OCI-LY1 (cell line): ENCODE results near the gene SERPINE1.

Experiments
- H2AFZ ChIP-seq: fragments of 200-600 bp; sonication (generic), shearing (Covaris generic); 2 replicates; pipeline ENCODE4 v1.6.0; 2014; ENCODE audit warnings: antibody characterized with exemption, mild to moderate bottlenecking, low read length
- H3F3A ChIP-seq: fragments of 200-600 bp; sonication (generic), shearing (Covaris generic); 2 replicates; pipeline ENCODE4 v1.6.0; 2014; ENCODE audit warnings: mild to moderate bottlenecking, antibody characterized with exemption, low read length, moderate library complexity; ENCODE audit not compliant: insufficient read depth
- H3K27ac ChIP-seq: fragments of 200-600 bp; sonication (generic); 2 replicates; pipeline ENCODE4 v1.5.1; 2014; ENCODE audit warnings: low read length, mixed run types, mild to moderate bottlenecking, low read depth; ENCODE audit not compliant: poor library complexity, severe bottlenecking
- H3K27me3 ChIP-seq: fragments of 200-600 bp; sonication (generic); 2 replicates; pipeline ENCODE4 v1.6.0; 2014; ENCODE audit warnings: antibody characterized with exemption, mild to moderate bottlenecking, low read length, moderate library complexity; ENCODE audit not compliant: insufficient read depth
- H3K36me3 ChIP-seq: fragments of 200-600 bp; sonication (generic); 2 replicates; pipeline ENCODE4 v1.6.1; 2014; ENCODE audit warnings: mild to moderate bottlenecking, antibody characterized with exemption, low read length, moderate library complexity, mixed read lengths; ENCODE audit not compliant: insufficient read depth
- H3K4me1 ChIP-seq: fragments of 200-600 bp; sonication (generic); 2 replicates; pipeline ENCODE4 v1.5.1; 2014; ENCODE audit warnings: mild to moderate bottlenecking, low read length, moderate library complexity; ENCODE audit not compliant: insufficient read depth, severe bottlenecking
- H3K4me2 ChIP-seq: fragments of 200-600 bp; sonication (generic), shearing (Covaris generic); 2 replicates; pipeline ENCODE4 v1.6.1; 2014; ENCODE audit warnings: low read length
- H3K4me3 ChIP-seq: fragments of 200-600 bp; sonication (generic); 2 replicates; pipeline ENCODE4 v1.5.1; 2014; ENCODE audit warnings: low read length, low read depth, mild to moderate bottlenecking, mixed read lengths; ENCODE audit not compliant: poor library complexity, severe bottlenecking
- H3K79me2 ChIP-seq: fragments of 200-600 bp; shearing (Covaris generic); 2 replicates; pipeline ENCODE4 v1.6.1; 2016; ENCODE audit warnings: mixed run types, low read length, mixed read lengths; ENCODE audit not compliant: insufficient read depth
- H3K9ac ChIP-seq: fragments of 200-600 bp; sonication (generic), shearing (Covaris generic); 2 replicates; pipeline ENCODE4 v1.6.1; 2014; ENCODE audit warnings: mild to moderate bottlenecking, low read length, mixed read lengths
- H3K9me2 ChIP-seq: fragments of 200-600 bp; sonication (generic), shearing (Covaris generic); 2 replicates; pipeline ENCODE4 v1.6.1; 2014; ENCODE audit warnings: low read depth, mild to moderate bottlenecking, low read length, mixed read lengths
- H3K9me3 ChIP-seq: fragments of 200-600 bp; shearing (Covaris generic); 2 replicates; pipeline ENCODE4 v1.6.1; 2014; ENCODE audit warnings: low read length, mixed read lengths
- H4K20me1 ChIP-seq: fragments of 200-600 bp; sonication (generic), shearing (Covaris generic); 2 replicates; pipeline ENCODE4 v1.6.0; 2016; ENCODE audit warnings: mild to moderate bottlenecking, low read length; ENCODE audit not compliant: insufficient read depth
- EZH2 ChIP-seq: fragments of 200-600 bp; sonication (generic), shearing (Covaris generic); IDR thresholded peaks from 2 replicates; pipeline ENCODE4 v1.8.0; 2017; ENCODE audit warnings: borderline replicate concordance, mixed run types, mild to moderate bottlenecking, antibody characterized with exemption, low read length, moderate library complexity, mixed read lengths
- TF ChIP-seq, protein P1 (sequence below): fragments of 200-600 bp; sonication (generic), shearing (Covaris generic); IDR thresholded peaks from 2 replicates; pipeline ENCODE4 v1.5.1; 2017; ENCODE audit warnings: mild to moderate bottlenecking, antibody characterized with exemption, low read length, moderate library complexity, mixed read lengths

SERPINE1 gene

DNA sequence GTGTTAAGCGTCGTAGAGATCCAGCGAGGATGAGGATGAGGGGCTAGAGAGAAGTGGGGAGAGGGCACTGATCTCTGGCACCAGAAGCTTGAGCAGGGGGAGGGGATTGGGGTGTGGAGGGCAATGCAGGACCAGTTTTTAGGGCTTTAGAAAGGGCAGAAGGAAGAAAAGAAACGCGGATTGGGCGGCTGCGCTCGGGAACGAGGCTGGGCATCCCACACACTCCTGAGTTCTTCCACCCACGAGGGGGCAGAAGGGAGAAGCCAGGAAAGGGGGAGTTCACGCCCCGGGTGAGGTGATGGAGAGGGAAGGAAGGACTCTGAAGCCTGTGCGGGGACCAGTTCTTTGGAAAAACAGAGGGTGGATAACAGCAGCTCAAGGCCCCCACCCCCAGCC lies 44.5 kb downstream of the SERPINE1 start:
- H2AFZ ChIP-seq: no peak overlapping the region
- H4K20me1 ChIP-seq: no peaks in the 10 kb centered on the region
- H3K4me2 ChIP-seq: no peak overlapping the region
- peaks cover 10% of the 10 kb centered on the region for H3K27me3 ChIP-seq
- H3K9me2 ChIP-seq: no peaks in the 10 kb centered on the region
- H3K9ac ChIP-seq: no peak overlapping the region
- H3K79me2 ChIP-seq: no peaks in the 10 kb centered on the region
- no peaks in the 10 kb centered on the region for H3K4me1 ChIP-seq
- H3K36me3 ChIP-seq: no peaks in the 10 kb centered on the region
- TF ChIP-seq EZH2: no peak
- TF ChIP-seq, protein P1, sequence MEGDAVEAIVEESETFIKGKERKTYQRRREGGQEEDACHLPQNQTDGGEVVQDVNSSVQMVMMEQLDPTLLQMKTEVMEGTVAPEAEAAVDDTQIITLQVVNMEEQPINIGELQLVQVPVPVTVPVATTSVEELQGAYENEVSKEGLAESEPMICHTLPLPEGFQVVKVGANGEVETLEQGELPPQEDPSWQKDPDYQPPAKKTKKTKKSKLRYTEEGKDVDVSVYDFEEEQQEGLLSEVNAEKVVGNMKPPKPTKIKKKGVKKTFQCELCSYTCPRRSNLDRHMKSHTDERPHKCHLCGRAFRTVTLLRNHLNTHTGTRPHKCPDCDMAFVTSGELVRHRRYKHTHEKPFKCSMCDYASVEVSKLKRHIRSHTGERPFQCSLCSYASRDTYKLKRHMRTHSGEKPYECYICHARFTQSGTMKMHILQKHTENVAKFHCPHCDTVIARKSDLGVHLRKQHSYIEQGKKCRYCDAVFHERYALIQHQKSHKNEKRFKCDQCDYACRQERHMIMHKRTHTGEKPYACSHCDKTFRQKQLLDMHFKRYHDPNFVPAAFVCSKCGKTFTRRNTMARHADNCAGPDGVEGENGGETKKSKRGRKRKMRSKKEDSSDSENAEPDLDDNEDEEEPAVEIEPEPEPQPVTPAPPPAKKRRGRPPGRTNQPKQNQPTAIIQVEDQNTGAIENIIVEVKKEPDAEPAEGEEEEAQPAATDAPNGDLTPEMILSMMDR: 0 out of 2 replicates have a peak, but pooled peaks have one; percentile 7
- H3K4me3 ChIP-seq: no peak overlapping the region
- no peaks in the 10 kb centered on the region for H3F3A ChIP-seq
- no peak overlapping the region for H3K27ac ChIP-seq
- H3K9me3 ChIP-seq: no peaks in the 10 kb centered on the region

DNA sequence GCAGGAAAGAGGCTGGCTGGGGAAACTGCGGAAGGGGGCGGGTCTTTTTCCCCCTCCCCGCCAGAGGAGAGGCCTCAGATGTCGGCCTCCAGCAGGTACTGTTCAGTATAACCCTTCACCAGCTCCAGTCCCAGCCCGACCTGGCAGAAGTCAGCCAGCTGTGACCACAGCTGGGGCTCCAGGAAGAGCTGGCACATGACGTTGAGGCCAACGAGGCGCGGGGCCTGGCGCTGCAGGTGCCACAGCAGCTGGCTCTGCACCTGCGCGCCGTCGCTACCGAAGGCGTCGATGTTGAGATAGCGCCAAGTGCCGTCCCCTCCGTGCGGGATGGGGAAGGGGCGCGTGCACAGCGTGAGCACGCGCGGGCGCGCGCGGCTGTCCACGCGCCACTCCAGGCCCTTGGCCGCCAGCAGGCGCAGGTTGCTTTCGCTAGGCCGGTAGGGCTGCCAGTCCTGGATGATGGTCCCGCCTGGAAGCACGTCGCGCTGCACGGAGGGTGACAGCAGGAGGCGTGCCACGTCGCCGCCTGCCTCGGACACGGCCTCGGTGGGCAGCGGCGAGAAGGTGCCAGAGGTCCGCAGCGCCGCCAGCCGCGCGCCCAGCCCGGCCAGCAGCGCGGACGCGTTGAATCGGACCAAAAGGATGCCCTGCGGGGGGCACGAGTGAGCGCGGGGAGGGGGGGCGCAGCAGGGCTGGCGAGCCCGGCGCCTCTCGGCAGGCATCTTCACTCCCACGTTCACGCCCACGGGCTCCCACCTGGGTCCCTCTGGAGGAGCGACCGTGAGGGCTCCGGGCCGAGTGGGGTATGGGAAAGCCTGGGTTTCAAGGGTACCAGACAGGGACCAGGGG lies 45.3 kb downstream of the SERPINE1 start:
- Histone ChIP-seq H3F3A (no peaks in the 10 kb centered on the region), H3K27me3 (peaks cover 10% of the 10 kb centered on the region), H3K4me2 (no peak overlapping the region), H3K9me3 (no peaks in the 10 kb centered on the region), H3K9me2 (no peaks in the 10 kb centered on the region), H3K36me3 (no peaks in the 10 kb centered on the region), H4K20me1 (no peaks in the 10 kb centered on the region), H3K27ac (no peak overlapping the region), H3K79me2 (no peaks in the 10 kb centered on the region), H3K4me1 (no peaks in the 10 kb centered on the region), H3K9ac (no peak overlapping the region), H3K4me3 (no peak overlapping the region), H2AFZ (no peak overlapping the region)
- TF ChIP-seq, protein P1: no peak

DNA sequence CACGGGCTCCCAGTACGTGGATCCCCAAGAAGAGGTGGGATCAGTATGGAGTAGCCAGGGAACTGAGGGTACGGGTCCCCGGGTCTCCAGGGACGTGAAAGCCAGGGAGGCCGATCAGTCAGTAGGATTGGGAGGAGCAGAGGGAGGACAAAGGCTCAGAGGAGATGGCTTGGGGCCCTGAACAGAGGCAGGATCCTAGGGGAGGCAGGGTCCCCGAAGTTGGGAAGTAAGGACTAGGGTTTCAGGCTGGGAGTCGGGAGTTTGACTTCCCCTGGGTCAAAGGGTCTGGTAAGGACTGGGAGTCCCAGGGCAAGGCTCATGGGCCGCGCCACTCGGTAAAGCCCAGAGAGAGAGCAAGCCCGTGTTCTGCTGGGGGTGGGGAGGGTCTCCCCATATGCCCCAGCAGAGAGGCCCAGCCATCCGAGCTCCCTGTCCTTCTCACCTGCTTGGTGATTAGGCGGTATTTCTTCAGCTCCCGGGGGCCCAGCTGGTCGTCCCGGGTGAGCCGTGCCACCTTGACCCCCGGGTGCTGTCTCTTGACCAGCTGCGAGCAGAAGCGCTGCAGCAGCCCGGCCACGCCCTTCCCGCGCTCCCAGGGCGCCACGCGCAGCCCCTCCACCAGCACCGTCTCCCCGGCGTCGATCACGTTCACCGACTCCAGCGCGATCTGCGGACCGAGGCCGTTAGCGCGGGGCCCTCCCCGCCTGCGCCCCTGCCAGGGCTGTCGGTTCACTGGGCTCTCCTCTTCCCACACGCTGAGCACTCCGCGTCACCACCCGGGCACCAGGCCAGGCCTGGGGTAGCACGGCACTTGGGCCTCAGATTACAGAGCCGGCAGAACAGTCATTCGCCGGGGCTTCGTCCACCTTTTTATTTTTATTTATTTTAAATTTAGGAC lies 46.2 kb downstream of the SERPINE1 start:
- H3K4me1 ChIP-seq: no peaks in the 10 kb centered on the region
- H3K27me3 ChIP-seq: peaks cover 18% of the 10 kb centered on the region
- no peak overlapping the region for H3K4me3 ChIP-seq
- H2AFZ ChIP-seq: no peak overlapping the region
- no peak overlapping the region for H3K4me2 ChIP-seq
- H3F3A ChIP-seq: no peaks in the 10 kb centered on the region
- H3K79me2 ChIP-seq: no peaks in the 10 kb centered on the region
- H3K36me3 ChIP-seq: no peaks in the 10 kb centered on the region
- no peaks in the 10 kb centered on the region for H3K9me3 ChIP-seq
- H3K9me2 ChIP-seq: no peaks in the 10 kb centered on the region
- H3K9ac ChIP-seq: no peak overlapping the region
- H4K20me1 ChIP-seq: no peaks in the 10 kb centered on the region
- no peak overlapping the region for H3K27ac ChIP-seq
- no peak for TF ChIP-seq EZH2
- TF ChIP-seq, protein P1: no peak
